ENCODE results near the gene PIF1. TPM values are rescaled to one million over a fixed set of nuclear protein-coding genes. Genes with fewer than 3 reads are reported as not detected.
"Not testable (repeated sequence)": the region's sequence is repeated elsewhere in the genome, so short reads cannot be mapped to it uniquely, and the experiment has no call there.

PIF1 gene
- total RNA-seq, 2 donors from 2014 or later = 24.7 to 91.9 TPM

DNA sequence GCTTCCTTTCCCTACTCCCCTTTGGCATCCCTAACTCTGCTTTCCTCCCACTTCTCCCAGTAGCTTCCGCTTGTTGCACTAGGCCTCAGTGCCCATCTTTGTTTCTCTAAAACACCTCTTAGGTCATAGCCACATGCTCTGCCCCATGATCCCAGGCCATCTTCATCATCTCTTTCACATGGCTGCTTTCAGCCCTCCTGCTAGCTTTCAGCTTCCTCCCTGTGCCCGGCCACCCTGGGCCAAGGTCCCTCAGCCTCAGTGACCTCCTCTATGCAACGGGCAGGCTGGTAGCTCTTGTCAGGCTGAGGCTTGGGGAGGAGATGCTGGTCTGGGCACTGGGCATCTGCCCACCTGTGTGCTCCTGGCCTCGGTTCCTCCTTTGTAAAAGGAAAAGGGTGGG lies 18.5 kb upstream of the PIF1 start:
- Mint-ChIP-seq H3K4me1 (ENCODE audit: low read depth in 2 of 2) (peaks cover 69 to 74% of the 10 kb centered on the region in 2 donors), H3K4me3 (peak overlapping the region; percentile 94)

GRCh38 chr15:64842986-64843561 lies 17.6 kb upstream of the PIF1 start:
- H3K36me3 Mint-ChIP-seq = peaks cover 2% of the 10 kb centered on the region
- H3K4me3 Mint-ChIP-seq = peak overlapping the region; percentile 94
- peaks cover 73 to 79% of the 10 kb centered on the region in 2 donors for H3K4me1 Mint-ChIP-seq (ENCODE audit: low read depth in 2 of 2)
- peak overlapping the region; percentile 82 to 87 for H3K27ac Mint-ChIP-seq
- no peak for DNase-seq (ENCODE audit: low spot score)
- no peaks in the 10 kb centered on the region for H3K9me3 Mint-ChIP-seq
- ATAC-seq = no peak
- H3K27me3 Mint-ChIP-seq = no peaks in the 10 kb centered on the region

More for the DNA sequence above, 18.5 kb upstream of the PIF1 start:
- Mint-ChIP-seq H3K27me3 (no peaks in the 10 kb centered on the region), H3K27ac (peak overlapping the region; percentile 82 to 87), H3K9me3 (no peaks in the 10 kb centered on the region), H3K36me3 (peaks cover 8% of the 10 kb centered on the region)
- DNase-seq (ENCODE audit: low spot score) (no peak), ATAC-seq (no peak)

- Mint-ChIP-seq H3K4me1 (ENCODE audit: low read depth in 2 of 2) (peaks cover 72 to 83% of the 10 kb centered on the region in 2 donors), H3K36me3 (no peaks in the 10 kb centered on the region), H3K9me3 (no peaks in the 10 kb centered on the region), H3K27ac (peak overlapping the region; percentile 82 to 87), H3K4me3 (peak overlapping the region; percentile 94), H3K27me3 (no peaks in the 10 kb centered on the region)
- DNase-seq (ENCODE audit: low spot score) (no peak), ATAC-seq (no peak)
These were observed 16.9 kb upstream of the PIF1 start for GRCh38 chr15:64842096-64842939.

DNA sequence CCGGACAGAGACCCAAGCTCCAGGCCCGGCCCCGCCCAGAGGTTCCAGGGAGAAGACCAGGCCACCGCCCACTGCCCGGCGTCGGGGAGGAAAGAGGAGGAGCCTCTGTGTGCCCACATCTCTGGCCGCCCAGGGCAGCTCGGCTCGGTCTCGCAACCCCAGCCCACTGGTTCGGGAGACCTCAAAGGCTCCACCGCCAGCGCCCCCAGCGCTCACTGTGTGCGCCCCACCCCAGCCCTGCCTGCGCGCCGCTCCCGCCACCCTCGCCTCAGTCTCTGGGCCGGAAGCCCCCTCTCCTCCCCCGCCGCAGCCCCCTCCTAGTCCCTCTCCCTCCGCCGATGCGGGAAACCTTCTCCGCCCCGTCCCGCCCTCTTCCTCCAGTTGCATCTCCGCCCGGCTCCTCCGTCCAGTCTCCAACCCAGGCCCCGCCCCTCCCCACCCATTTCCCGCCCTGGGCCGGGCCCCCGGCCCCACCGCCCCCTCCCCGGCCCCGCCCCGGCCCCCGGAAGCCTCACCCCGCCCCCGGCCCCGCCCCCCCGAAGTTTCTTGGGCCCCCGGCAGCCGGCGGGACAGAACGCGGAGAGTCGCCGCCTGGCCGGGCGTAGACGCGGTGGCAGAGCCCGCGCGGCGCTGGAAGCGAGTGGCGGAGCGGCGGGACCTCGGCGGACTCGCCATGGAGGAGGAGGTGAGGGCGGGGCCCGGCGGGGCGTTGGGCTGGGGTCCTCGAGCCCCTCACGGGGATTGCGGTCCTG lies 16.1 kb upstream of the PIF1 start, which contains the start of gene PLEKHO2:
TSS of gene PLEKHO2 (plus strand) at position 572 of the 752 bp plus-strand sequence. CDS start at position 674, 102 bp downstream.
- Mint-ChIP-seq H3K27ac (peak within 1 kb of the TSS; percentile 85 to 87), H3K9me3 (peaks cover 2% of the 10 kb centered on the region), H3K36me3 (no peaks in the 10 kb centered on the region), H3K27me3 (no peaks in the 10 kb centered on the region), H3K4me1 (ENCODE audit: low read depth in 2 of 2) (peaks cover 70 to 84% of the 10 kb centered on the region in 2 donors), H3K4me3 (peak within 1 kb of the TSS; percentile 94)
- ATAC-seq (peak; percentile 87 to 90), DNase-seq (ENCODE audit: low spot score) (peak; percentile 96)

DNA sequence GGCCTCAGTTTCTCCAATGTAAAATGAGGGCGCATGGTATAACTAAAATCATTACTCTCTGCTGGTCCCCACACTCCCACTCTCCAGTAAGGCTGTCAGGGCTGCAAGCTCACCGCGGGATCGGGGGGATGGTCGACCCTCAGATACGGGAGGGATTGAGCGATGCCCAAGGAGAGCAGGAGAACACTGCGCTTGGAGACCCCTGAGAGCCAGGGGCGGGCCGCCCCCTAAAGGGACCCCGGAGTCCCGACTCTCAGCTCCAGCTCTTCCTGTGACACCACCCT lies 15.6 kb upstream of the PIF1 start:
- ATAC-seq (no peak), DNase-seq (ENCODE audit: low spot score) (no peak)
- H3K36me3 Mint-ChIP-seq = no peaks in the 10 kb centered on the region
- H3K4me1 Mint-ChIP-seq (ENCODE audit: low read depth in 2 of 2) = peaks cover 72 to 85% of the 10 kb centered on the region in 2 donors
- peaks cover 3% of the 10 kb centered on the region for H3K9me3 Mint-ChIP-seq
- no peaks in the 10 kb centered on the region for H3K27me3 Mint-ChIP-seq
- peak overlapping the region; percentile 85 to 87 for H3K27ac Mint-ChIP-seq
- H3K4me3 Mint-ChIP-seq = peak overlapping the region; percentile 94

DNA sequence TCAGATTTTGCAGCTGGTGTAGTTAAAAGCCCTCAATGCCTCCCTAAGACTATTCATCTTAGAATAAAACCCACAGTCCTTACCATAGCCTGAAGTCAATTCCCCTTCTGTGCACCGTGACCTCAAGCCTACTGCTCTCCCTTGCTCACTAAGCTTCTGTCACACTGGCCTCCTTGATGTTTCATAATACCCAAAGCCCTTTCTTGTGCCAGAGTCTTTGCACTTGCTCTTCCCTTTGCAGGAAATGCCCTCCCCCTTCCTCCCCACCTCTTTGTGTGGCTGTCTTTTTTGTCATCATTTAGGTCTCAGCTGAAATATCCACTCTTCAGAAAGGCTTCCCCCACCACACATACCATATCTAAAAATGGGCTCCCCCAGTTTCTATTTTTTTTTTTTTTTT lies 12.1 kb upstream of the PIF1 start:
- Mint-ChIP-seq H3K9me3 (peaks cover 3% of the 10 kb centered on the region), H3K27ac (peak overlapping the region; percentile 85 to 87), H3K4me3 (peak overlapping the region; percentile 76), H3K27me3 (no peaks in the 10 kb centered on the region), H3K4me1 (ENCODE audit: low read depth in 2 of 2) (peaks cover 49 to 60% of the 10 kb centered on the region in 2 donors), H3K36me3 (no peaks in the 10 kb centered on the region)
- DNase-seq (ENCODE audit: low spot score) (peak; percentile 86), ATAC-seq (peak; percentile 31 to 44)

DNA sequence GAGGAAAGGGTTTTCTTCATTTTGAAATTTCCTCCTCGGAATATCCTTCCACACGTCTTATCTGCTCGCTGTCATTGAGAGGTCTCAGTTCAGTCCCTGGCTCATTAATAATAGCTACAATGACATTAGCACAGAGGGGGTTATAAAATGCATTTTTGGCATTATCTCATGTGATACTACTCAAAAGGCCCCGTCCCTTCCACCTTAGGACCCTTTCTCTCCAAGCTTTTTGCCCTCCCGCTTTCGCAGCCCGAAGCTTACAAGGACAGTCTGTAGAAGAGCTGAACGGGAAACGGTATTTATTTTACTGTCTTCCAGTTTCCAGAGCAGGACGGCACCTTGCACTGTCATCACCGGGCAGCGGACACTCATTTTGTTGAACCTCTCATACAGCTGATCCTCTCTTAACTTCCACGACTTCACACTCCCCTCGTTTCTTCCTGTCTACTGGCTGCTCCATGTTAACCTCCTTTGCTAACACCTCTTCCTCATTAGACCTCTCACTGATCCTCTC lies 10.6 kb upstream of the PIF1 start:
- Mint-ChIP-seq H3K27ac (peak overlapping the region; percentile 85 to 87), H3K4me3 (peak overlapping the region; percentile 79), H3K27me3 (no peaks in the 10 kb centered on the region), H3K9me3 (peaks cover 3% of the 10 kb centered on the region), H3K4me1 (ENCODE audit: low read depth in 2 of 2) (peaks cover 44 to 55% of the 10 kb centered on the region in 2 donors), H3K36me3 (no peaks in the 10 kb centered on the region)
- ATAC-seq (no peak), DNase-seq (ENCODE audit: low spot score) (no peak)

GRCh38 chr15:64833690-64834089 lies 8.2 kb upstream of the PIF1 start:
- ATAC-seq (no peak), DNase-seq (ENCODE audit: low spot score) (no peak)
- Mint-ChIP-seq H3K36me3 (no peaks in the 10 kb centered on the region), H3K4me1 (ENCODE audit: low read depth in 2 of 2) (peaks cover 30 to 39% of the 10 kb centered on the region in 2 donors), H3K9me3 (peaks cover 3% of the 10 kb centered on the region), H3K27me3 (no peaks in the 10 kb centered on the region), H3K27ac (no peak overlapping the region), H3K4me3 (no peak overlapping the region)

DNA sequence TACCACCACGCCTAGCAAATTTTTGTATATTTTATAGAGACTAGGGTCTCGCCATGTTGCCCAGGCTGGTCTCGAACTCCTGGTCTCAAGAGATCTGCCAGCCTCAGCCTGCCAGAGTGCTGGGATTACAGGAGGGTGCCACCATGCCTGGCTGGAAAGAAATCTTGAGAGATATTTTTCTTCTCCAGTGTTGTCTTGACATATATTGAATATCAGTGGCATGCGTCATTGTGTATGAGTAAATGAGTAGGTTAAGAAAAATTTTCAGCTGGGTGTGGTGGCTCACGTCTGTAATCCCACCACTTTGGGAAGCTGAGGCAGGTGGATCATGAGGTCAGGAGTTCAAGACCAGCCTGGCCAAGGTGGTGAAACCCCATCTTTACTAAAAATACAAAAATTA lies 3.5 kb upstream of the PIF1 start:
- no peak overlapping the region for H3K27ac Mint-ChIP-seq
- no peaks in the 10 kb centered on the region for H3K9me3 Mint-ChIP-seq
- no peak overlapping the region for H3K4me3 Mint-ChIP-seq
- H3K4me1 Mint-ChIP-seq (ENCODE audit: low read depth in 2 of 2) = peaks cover 23 to 29% of the 10 kb centered on the region in 2 donors
- no peak for DNase-seq (ENCODE audit: low spot score)
- H3K36me3 Mint-ChIP-seq = no peaks in the 10 kb centered on the region
- H3K27me3 Mint-ChIP-seq = no peaks in the 10 kb centered on the region
- ATAC-seq = no peak

GRCh38 chr15:64824929-64825430 lies 467 bp downstream of the PIF1 start:
- no peaks in the 10 kb centered on the region for H3K27me3 Mint-ChIP-seq
- H3K36me3 Mint-ChIP-seq = no peaks in the 10 kb centered on the region
- H3K27ac Mint-ChIP-seq = peak overlapping the region; percentile 69 to 82
- DNase-seq (ENCODE audit: low spot score) = no peak
- H3K4me3 Mint-ChIP-seq = peak overlapping the region; percentile 94
- peaks cover 35 to 39% of the 10 kb centered on the region in 2 donors for H3K4me1 Mint-ChIP-seq (ENCODE audit: low read depth in 2 of 2)
- H3K9me3 Mint-ChIP-seq = no peaks in the 10 kb centered on the region
- no peak for ATAC-seq

DNA sequence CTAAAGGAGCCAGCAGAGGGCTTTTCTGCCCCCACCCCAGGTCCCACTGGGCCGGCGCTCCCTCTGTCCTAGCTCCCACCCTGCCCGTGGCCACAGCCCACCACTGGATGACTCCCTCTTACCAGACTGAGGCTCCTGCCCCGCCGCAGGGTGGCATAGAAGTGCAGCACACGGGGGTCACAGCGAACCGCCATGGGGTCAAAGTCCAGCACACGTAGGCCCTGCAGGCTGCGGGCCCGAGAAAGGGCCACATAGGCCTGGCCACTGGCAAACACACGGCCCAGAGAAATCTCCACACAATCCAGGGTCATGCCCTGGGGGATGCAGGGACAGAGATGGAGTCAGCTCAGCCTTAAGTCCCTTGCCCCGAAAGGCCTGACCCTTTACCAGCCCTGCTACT lies 9.0 kb downstream of the PIF1 start:
- peak overlapping the region in 1 of 2 donors; percentile 52 for H3K27ac Mint-ChIP-seq
- H3K36me3 Mint-ChIP-seq = no peaks in the 10 kb centered on the region
- peaks cover 0 to 9% of the 10 kb centered on the region in 2 donors for H3K4me1 Mint-ChIP-seq (ENCODE audit: low read depth in 2 of 2)
- no peak overlapping the region for H3K4me3 Mint-ChIP-seq
- H3K27me3 Mint-ChIP-seq = no peaks in the 10 kb centered on the region
- no peak for DNase-seq (ENCODE audit: low spot score)
- H3K9me3 Mint-ChIP-seq = no peaks in the 10 kb centered on the region
- ATAC-seq = no peak

- H3K4me1 Mint-ChIP-seq (ENCODE audit: low read depth in 2 of 2); H3K4me3 Mint-ChIP-seq; H3K36me3 Mint-ChIP-seq; H3K27me3 Mint-ChIP-seq; DNase-seq (ENCODE audit: low spot score); ATAC-seq; H3K9me3 Mint-ChIP-seq; H3K27ac Mint-ChIP-seq: not testable (repeated sequence)
These were observed 10.5 kb downstream of the PIF1 start for GRCh38 chr15:64814965-64815364.

GRCh38 chr15:64814283-64814682 lies 11.2 kb downstream of the PIF1 start:
- not testable (repeated sequence) for DNase-seq (ENCODE audit: low spot score); H3K36me3 Mint-ChIP-seq; H3K27ac Mint-ChIP-seq; ATAC-seq; H3K4me3 Mint-ChIP-seq; H3K27me3 Mint-ChIP-seq; H3K9me3 Mint-ChIP-seq
- H3K4me1 Mint-ChIP-seq (ENCODE audit: low read depth in 2 of 2) = peaks cover 0 to 11% of the 10 kb centered on the region in 2 donors

All from natural killer cell treated with Interleukin-12 subunit alpha and Interleukin-12 subunit beta and Interleukin-15 and Interleukin-18, amount 100 ng/mL, for 72 hours (primary cell).